GM21390 (cell line): ENCODE results near the gene NRXN3.

Experiments
- ATAC-seq: cut with Tn5 transposase; IDR thresholded peaks from one replicate; pipeline ENCODE4 v1.9.1; 2021; ENCODE audit not compliant: unreplicated experiment

Gene NRXN3

DNA sequence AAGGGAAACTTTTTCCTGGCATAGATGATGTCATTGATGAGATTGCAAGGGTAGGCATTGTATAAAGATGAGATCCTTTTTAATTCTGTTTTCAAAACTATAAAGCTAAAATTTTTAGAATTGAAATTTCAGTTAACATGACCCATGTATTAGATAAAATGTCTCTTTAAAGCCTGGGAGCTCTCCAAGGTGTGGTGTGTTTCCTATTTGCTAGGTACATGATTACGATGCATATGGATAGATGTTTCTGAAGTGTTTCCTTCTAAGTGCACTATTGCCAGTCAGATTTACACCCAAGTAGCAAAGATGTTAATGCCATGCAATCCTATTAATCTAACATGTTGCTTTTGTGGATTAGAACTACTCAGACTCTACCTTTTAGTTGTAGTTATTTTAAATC lies 1206.4 kb downstream of the NRXN3 start:
- ATAC-seq, result no peak

DNA sequence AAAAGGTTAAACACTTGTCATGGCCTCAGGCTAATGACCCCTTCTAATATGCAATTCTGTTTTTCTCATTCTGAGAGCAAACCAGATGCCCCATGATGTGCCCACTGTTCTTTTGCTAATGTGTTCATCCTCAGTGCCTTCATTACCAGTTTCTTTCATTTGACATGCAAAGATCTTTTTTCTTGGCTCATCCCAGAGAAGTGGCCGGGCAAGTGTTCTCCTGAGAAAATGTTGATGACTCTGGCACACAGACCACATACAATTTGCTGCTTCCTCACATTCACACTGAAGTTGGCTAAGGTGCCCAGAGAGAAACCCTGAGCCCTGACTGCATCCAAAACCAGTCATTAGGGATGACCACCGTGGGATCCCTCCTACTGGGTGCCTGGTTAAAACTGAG lies 1207.8 kb downstream of the NRXN3 start:
- no peak for ATAC-seq

DNA sequence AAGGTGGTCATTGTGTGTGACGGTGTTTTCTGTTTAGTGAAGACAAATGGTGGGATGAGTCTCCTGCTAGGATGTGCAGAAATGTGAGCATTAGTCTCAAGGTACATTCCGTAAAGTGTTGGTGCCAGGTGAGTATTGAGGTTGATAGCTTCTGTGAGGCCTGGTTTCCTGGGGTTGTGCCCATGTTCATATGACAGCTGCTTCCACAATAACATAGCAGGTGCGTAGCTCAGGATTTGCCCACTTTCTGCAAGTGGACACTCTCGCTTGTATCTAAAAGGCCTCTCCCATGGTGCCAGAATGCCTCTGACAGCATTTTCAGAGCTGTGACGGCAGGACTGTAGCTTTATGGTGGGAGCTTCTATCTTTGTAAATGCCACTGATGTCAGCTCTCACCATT lies 1209.1 kb downstream of the NRXN3 start:
- no peak for ATAC-seq

DNA sequence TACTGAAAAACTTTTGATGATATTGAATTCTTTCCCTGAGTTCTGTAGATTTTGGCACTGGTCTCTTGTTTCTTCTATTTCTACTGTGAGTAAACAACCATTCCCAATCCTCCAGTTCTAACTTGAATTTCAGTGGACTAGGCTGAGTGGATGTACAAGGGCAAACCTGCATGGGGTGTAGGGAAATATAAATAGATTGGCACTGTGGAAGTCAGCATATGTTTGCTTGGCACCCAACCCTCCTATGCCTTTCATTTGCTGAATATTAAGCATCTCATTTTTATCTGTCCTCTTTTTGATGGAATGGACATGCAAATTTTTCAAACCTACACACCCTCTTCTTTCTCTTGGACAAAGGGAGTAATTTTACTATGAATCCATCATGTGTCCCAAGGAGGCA lies 1212.9 kb downstream of the NRXN3 start:
- no peak for ATAC-seq

DNA sequence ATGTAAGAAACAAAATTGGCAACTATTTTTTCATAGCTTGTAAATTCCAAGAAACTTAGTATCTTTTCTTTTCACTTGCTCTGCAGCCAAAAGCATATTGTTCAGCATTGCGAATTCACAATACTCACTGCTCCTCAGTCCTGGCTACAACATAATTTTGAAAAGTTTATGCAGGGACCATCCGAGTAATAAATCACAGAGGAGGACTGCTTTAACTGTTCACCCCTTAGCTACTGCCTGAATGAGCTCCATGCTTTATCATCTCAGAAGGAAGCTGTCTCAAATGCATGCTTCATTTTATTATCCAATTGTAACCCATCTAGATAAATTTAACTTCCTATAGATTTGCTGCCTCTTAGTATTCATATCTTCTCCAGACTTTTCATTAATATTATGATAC lies 1213.3 kb downstream of the NRXN3 start:
- ATAC-seq, result no peak

DNA sequence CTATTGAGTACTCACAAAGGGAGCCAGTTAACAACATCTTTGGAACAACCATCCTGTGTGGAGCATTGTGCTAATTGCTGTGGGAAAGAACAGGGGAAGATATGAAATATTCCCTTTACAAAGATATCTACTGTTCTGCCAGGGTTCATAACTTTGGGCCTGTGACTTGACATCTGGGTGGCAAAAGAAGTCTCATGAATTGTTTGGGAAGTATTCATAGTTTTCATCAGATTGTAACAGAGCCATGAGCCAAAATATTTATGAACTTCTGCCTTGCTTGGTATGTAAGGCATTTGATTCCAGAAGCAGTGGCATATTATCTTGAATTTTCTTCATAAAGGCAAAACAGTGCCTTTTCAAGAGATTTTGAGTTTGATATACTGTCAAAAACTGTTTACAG lies 1224.9 kb downstream of the NRXN3 start:
- no peak for ATAC-seq

DNA sequence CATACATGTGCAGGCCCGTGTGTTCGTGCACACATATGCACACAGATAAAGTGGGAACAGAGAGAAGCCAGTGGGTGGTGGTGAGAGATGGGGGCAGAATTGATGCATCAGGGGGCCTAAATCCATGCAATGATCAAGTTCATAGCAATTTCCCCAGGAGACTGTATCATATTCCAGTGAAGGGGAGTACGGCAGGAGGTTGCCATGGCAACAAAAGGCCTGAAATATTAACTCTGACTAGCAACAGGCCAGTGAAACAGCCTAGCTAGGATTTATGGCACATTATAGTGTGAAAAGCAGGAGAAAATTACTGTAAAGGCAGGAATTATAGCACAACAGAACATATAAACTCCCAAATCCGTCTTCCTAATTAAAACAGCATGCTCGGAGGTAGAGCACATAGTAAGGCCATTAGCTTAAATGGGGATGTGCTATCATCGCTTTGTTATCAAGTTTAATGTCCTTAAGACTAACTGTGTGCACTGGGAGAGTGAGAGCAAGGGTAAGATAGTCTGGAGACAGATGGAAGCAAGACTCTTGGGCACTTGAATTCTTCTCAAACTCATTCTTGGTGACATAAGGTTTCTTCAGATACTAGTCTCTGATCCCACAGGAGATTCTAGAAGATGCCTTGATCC lies 1234.8 kb downstream of the NRXN3 start:
- no peak for ATAC-seq

DNA sequence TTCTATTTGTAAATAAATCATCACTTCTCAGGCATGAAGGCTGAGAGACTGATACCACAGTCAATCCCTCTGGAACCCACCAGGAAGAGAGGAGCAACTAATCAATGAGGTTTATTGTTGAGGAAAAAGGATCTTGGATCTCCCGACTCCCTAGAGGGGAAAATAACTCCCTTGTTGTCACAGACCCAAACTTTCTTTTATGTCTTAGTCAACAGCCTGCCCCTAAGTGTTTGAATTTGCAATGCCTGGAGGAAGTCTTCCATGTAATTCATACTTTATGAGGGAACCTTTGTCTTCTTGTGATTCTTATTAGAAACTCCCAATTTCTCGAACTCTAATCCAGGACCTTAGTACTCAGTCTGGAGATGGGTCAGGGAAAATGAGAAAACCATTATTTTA lies 1235.3 kb downstream of the NRXN3 start:
- ATAC-seq, result no peak

DNA sequence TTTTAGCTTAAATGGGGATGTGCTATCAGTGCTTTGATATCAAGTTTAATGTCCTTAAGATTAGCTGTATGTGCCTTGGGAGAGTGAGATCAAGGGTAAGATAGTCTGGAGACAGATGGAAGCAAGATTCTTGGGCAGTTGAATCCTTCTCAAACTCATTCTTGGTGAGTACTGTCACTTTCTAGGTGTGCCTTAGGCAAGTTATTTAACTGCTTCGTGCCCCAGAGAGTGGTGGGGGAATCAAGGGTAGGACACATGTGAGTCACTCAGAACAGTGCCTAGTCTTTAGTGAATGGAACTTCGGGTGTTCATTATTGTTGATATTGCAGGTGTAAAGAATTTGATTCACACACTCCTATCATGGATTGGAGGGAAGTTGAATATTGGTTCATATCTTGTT lies 1237.4 kb downstream of the NRXN3 start:
- ATAC-seq, result no peak

DNA sequence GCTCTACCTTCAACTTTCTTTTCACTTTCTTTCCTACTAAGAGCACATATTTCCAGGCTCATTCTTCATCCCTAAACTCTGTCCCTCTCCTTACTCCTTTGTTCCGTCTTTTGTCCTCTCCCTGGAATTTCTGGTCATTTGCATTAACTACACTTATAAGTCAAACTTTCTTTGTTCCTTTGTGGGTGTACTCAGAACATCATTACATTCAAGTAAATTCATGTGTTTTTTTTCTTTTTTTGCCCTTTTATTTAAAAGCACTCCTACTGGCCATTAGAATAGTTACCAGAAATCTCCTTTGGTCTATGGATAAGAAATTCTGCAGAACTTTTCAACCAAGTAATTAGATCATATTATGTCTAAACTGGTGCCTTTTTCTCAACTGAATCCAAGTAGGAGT lies 1238.5 kb downstream of the NRXN3 start:
- no peak for ATAC-seq

DNA sequence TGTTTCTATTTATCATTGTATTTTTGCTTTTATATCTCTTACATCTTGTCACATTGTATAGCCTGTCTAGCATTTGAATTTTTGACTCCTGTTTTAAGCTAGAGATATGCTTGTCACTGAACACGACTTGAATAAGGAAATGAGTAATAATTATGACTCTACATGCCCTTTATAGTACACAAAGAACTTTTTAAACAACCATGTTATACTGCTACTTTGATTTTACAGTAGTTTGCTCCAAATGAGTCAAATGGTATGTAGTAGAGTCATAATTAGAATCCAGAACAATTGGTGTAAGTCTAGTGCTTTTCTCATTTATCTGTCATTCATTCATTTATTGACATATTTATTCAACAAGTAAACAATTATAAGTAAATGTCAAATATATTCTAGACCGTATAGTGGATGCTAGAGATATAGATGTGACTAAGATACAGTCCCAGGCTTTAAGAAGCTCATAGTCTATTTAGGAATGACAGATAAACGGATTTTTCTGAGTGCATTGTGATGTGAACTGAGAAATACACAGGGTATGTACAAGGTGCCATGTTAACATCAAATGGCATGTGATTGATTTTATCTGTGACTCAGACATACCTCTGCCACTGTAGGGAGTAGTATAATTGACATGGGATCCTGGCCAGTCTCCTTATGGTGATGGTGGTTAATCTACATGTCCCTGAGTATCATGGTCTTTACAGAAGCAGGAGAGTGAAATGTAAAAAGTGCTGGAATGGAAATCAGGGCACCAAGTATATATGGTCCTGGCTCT lies 1241.4 kb downstream of the NRXN3 start:
- ATAC-seq, result no peak

DNA sequence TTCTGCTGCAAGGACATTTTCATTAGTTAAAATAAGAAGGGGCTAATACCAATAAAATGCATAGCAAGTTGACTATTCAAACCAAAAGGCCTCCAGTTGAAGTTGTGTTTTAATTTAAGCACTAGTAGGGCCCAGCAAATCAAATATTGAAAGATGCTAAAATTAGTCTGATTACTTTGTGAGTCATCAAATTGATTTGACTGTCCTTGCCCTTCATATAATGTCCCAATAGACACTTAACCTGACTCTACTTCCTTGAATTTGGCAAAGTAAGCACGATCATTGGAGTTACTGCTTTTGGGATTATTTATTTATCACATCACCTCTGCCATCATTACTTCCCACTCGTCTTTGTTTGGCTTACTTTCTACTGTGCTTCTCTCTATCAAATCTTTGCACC lies 1242.6 kb downstream of the NRXN3 start:
- ATAC-seq, result no peak

DNA sequence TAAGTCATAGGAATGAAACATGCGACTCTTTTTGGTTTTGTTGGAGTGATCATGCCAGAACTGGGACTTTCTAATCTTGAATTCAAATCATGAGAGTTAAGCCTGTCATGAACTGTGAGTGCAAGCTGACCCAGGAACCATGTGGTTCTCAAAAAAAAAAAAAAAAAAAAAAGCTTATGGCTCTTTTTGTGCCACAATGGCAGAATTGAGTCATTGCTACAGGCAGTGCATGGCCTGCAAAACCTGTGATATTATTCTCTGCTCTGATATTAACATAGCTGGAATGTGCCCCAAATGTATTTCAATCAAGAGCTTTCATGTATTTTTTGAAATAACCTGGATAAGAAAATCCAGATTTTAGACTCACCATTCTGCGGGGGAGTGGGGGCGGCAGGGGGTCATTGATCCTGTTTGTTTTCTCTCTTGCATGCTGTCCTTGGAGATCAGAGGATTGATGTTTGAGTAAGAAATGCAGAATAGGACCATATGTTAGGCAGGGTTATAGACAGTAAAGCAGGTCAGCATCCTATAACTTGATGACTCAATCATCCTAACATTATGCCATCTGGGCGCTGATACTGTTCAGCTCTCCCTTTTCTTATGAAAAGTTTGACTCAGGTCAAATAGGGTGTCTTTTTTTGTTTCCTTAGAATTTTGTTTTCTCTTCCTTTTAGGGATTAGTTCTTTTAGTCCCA lies 1243.7 kb downstream of the NRXN3 start:
- ATAC-seq, result no peak

DNA sequence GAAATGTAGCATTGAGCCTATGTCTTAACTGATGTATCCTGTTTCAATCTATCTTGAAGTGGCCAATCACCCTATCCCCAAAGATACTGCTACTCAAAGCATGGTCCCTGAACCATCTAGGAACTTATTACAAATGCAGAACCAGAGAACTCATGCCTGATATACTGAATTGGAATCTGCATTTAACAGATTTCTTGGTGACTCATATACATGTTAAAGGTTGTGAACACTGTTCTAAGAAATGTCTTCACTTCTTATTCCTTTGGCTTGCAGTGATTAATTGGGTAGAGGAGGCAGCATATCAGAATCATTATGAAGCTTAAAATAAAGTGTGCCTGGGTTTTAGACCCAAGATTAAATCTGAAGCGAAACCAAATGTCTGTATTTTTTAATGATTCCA lies 1245.6 kb downstream of the NRXN3 start:
- ATAC-seq, result no peak

DNA sequence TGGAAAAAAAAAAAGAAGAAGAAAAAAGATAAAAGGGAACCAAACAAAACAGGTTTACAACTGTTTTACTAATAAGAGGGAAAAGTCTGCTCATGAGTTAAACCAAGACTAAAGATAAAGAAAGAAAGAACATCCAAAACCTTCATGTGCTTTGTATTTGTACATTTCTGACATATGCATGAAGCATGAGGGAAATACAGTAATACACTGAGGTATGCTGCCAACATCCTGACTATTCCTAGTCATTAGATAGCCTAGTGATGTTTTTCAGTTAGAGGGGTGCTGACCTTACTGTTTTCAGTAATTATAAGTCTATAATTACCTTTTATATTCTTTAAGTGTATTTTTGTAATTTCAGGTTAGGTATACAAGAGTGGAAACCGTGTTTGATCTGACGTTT lies 1247.8 kb downstream of the NRXN3 start:
- ATAC-seq, result no peak

DNA sequence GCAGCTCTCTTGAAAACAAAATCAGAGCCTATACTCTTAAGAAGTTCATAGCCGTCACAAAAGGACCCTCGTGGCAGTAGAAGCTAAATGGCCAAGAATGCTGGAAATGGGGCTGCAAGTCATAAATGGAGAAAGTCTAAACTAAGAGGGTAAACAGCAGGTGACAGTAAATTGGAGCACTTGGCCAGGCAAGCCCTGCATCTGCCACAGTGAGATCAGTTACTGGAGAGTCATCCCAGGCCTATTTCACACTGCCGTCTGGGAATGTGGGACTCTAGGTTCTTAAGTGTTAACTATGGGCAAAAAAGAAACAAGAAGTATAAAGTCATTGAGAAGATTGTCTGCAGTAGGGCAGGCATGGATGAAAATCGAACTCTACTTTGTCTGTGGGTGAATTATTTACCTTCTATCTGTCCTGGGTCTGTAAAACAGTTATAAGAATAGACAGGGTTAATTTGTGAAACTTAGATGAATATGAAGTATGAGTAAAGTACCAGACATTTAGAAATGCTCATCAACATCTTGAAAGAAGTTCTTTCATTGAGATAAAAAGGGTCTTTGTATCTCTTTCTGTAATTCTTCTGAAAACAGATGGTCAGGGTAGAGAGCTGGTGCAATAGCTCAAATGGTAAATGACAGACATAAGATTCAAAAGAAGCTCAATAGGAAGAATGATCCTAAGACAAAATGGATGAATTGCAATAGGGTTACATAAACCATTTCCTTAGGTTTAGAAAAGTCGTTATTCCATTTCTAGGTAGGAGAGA lies 1248.7 kb downstream of the NRXN3 start:
- ATAC-seq, result no peak

DNA sequence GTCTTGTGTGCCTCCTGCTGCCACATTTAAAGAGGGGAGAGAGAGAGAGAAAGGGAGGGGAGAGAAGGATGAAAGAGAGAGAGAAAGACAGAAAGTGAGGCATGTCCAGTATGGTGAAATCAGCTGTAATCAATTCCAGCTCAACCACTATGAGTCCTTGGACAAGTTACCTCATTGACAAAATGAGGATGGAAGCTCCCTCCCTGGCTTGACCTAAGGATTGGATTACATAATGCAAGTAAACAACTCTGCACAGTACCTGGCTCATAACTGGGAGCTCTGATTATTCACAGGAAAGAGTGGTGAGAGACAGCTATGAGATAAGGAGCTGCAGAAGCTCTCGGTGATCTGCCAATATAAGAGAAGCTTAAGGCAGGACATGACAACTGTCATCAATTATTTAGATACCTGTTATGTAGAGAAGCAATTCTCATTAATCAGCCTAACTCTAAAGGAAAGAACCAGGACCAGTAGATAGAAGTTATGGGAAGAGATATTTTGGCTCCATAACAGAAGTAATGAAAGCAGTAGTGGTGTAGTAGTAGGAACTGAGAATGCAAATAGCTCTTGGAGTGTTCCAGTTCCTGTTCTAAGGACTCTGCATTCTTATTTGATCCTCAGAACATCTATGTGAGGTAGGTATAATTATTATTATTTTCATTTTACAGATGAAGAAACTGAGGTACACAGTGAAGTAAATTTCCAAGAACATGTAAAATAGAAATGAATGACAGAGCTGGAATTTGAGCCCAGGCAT lies 1249.6 kb downstream of the NRXN3 start:
- no peak for ATAC-seq

DNA sequence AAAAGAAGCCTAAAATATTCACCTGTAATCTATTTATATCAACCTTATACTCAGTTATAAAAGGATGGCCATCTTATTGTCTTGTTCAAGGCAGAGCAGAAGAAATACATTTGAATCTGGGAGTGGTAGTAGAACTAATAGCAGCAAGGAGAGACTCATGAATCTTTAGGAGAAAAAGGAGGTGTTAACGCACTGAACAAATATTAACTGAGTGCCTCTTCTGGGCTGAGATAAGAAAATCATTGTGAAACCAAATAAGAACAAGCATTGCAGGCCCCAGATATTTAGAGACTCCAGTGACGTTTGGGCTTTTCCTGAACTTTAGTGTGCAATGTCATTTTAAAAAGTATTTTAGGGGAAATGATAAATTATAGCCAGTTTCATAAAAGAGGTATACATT lies 1250.6 kb downstream of the NRXN3 start:
- no peak for ATAC-seq

DNA sequence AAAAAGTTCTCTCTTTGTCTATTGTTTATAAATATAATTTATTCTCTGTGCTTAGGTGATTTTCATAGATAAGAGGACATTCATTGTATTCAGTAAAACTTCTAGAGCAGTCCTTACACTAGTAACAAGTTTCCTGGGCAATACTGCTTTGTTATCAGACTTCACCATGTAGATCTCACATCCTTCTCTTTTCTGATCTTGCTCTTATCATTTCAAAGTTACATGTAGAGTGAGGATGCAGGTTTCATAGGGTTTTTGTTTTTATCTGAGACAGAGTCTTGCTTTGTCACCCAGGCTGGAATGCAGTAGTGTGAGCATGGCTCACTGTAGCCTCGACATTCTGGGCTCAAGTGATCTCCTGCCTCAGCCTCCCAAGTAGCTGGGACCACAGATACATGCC lies 1251.6 kb downstream of the NRXN3 start:
- no peak for ATAC-seq

DNA sequence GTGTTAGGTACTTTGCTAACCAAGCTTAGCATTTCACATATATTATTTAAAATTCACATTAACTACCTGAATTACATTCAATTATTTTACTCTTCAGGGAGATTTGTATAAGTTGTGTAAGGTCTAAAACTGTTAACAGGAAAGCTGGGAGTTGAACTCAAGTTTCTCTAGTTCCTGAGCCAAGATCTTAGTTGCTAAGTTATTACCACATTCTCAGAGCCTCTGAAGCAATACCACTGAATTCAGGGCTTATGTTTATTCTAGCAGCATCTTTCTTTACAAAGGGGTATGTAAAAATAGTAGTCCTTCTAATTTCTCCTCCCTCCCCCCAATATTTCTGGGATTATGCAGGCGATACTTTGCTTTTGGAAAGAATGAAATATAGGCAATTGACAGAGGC lies 1254.3 kb downstream of the NRXN3 start:
- no peak for ATAC-seq
